K562 (cell line): Measurements from ENCODE around the gene ZKSCAN3. TPM values are rescaled to one million over a fixed set of nuclear protein-coding genes. Genes with fewer than 3 reads are reported as not detected.

ENCODE experiments used
- ATAC-seq: fragments of 200-7000 bp; cut with Tn5 transposase; 3 replicates; pipeline ENCODE4 v1.9.1; 2020; ENCODE audit warnings: moderate library complexity
- BruUV-seq: library from RNA; stranded (reverse); fragments of 400-500 nt; replicated peaks from 2 replicates; lab custom pipeline; 2021; lab: Mats Ljungman, UMichigan
- CTCF ChIA-PET: fragments of 300-600 bp; formaldehyde crosslinking; extraction: SDS; loops from one replicate; lab custom pipeline; 2021; ENCODE audit warnings: low intra/inter-chr PET ratio; lab: Yijun Ruan, JAX
- POLR2A ChIA-PET: fragments of 300-600, 350-650 bp; sonication (Branson Sonifier 250); formaldehyde crosslinking; extraction: SDS; loops from one replicate; lab custom pipeline; 2021; ENCODE audit warnings: antibody characterized with exemption, inconsistent platforms; lab: Yijun Ruan, JAX
- DNase-seq, 4 experiments: peaks; one replicate each; pipeline versions ENCODE4 v3.0.0 to v3.0.0-alpha.2; 2011 to 2018; ENCODE audit warnings: low spot score in 3 of 4, mixed read lengths in 3 of 4; ENCODE audit errors: extremely low read depth in 1 of 4
- FAIRE-seq: peaks from 2 replicates; lab custom pipeline; 2011; peaks lifted over from hg19 to GRCh38; lab: Jason Lieb, UNC
- H2AFZ ChIP-seq: 2 replicates; pipeline ENCODE4 v1.6.0; 2011; ENCODE audit warnings: low read depth, low read length, control low read depth, inconsistent platforms
- H3K27ac ChIP-seq: fragments of 200-600 bp; 3 replicates; pipeline ENCODE4 v1.8.0; 2011; ENCODE audit warnings: low read depth, mild to moderate bottlenecking, control low read depth, inconsistent platforms, low read length, moderate library complexity, mixed read lengths; ENCODE audit errors: extremely low read depth
- H3K27me3 ChIP-seq, 2 experiments: fragments of 300-600 bp in 1 of 2; 2 replicates in 1 of 2; 3 replicates in 1 of 2; pipeline versions ENCODE4 v1.6.0 to v1.8.0; 2011; ENCODE audit warnings: inconsistent platforms in 2 of 2, low read length in 2 of 2, mild to moderate bottlenecking in 1 of 2, mixed read lengths in 1 of 2, moderate library complexity in 1 of 2; ENCODE audit not compliant: control insufficient read depth in 2 of 2, insufficient read depth in 2 of 2
- H3K36me3 ChIP-seq: fragments of 300-600 bp; 3 replicates; pipeline ENCODE4 v1.8.0; 2011; ENCODE audit warnings: mild to moderate bottlenecking, low read length, inconsistent platforms; ENCODE audit not compliant: control insufficient read depth, insufficient read depth
- H3K4me1 ChIP-seq, 2 experiments: fragments of 200-600 bp in 1 of 2; replicated peaks in 1 of 2; 2 replicates in 1 of 2; 3 replicates in 1 of 2; pipeline versions ENCODE4 v1.5.1 to v1.8.0; 2011; ENCODE audit warnings: inconsistent platforms in 2 of 2, low read length in 2 of 2, mild to moderate bottlenecking in 1 of 2, mixed read lengths in 1 of 2, moderate library complexity in 1 of 2; ENCODE audit not compliant: control insufficient read depth in 2 of 2, insufficient read depth in 2 of 2
- H3K4me2 ChIP-seq: 2 replicates; pipeline ENCODE4 v1.6.1; 2011; ENCODE audit warnings: low read length, control low read depth, inconsistent platforms, mixed read lengths; ENCODE audit not compliant: insufficient read depth
- H3K4me3 ChIP-seq: fragments of 200-600 bp; sonication (generic), shearing (Covaris generic); 2 replicates; pipeline ENCODE4 v1.5.1; 2016; ENCODE audit warnings: control low read depth, inconsistent platforms
- H3K79me2 ChIP-seq: fragments of 200-600 bp; 3 replicates; pipeline ENCODE4 v1.8.0; 2011; ENCODE audit warnings: low read length, inconsistent platforms; ENCODE audit not compliant: control insufficient read depth, insufficient read depth
- H3K9ac ChIP-seq, 2 experiments: 2 replicates each; pipeline versions ENCODE4 v1.6.0 to v1.6.1; 2011; ENCODE audit warnings: low read depth in 2 of 2, low read length in 2 of 2, control low read depth in 1 of 2, inconsistent platforms in 1 of 2, mild to moderate bottlenecking in 1 of 2, mixed read lengths in 1 of 2; ENCODE audit not compliant: insufficient read depth in 1 of 2
- H3K9me1 ChIP-seq: one replicate; pipeline ENCODE4 v1.6.0; 2011; ENCODE audit warnings: inconsistent platforms, mild to moderate bottlenecking, low read length, moderate library complexity; ENCODE audit not compliant: control insufficient read depth, insufficient read depth
- H3K9me3 ChIP-seq: replicated peaks from 2 replicates; pipeline ENCODE4 v1.5.1; 2011; ENCODE audit warnings: low read depth, low read length, inconsistent platforms; ENCODE audit not compliant: control insufficient read depth, insufficient read depth
- H4K20me1 ChIP-seq: replicated peaks from 2 replicates; pipeline ENCODE4 v1.6.1; 2011; ENCODE audit warnings: low read length, inconsistent platforms, mixed read lengths; ENCODE audit not compliant: control insufficient read depth, insufficient read depth
- BCOR ChIP-seq: fragments of 450-650 bp; IDR thresholded peaks from 2 replicates; pipeline ENCODE4 v1.6.1; 2016
- FOXJ2 ChIP-seq: fragments of 200-800 bp; sonication (Bioruptor generic); IDR thresholded peaks from 2 replicates; pipeline ENCODE4 v1.6.1; 2016; ENCODE audit warnings: missing genetic modification characterization, missing compliant biosample characterization
- MCM7 ChIP-seq, 2 experiments: fragments of 450-650 bp; IDR thresholded peaks; 2 replicates each; pipeline ENCODE4 v1.6.1; 2016 to 2018
- ZNF121 ChIP-seq: sonication (generic); formaldehyde crosslinking; conservative IDR thresholded peaks from 2 replicates; pipeline ENCODE4 v1.8.0; 2022; ENCODE audit warnings: missing genetic modification reagents
- ZNF384 ChIP-seq: IDR thresholded peaks from 2 replicates; pipeline ENCODE4 v1.6.1; 2012; ENCODE audit warnings: low read depth, low read length, improper control_type of control experiment
- WGBS: fragments of 100-300 bp; shearing (Covaris generic); methylation state at CpG from one replicate; pipeline ENCODE4 v1.1.6; 2016; ENCODE audit warnings: low coverage, mixed read lengths; ENCODE audit not compliant: insufficient coverage; ENCODE audit errors: missing lambda C conversion rate; 5-methylcytosine and 5-hydroxymethylcytosine counted together
- in situ Hi-C: fragments of 300-500 bp; cut with MboI; formaldehyde crosslinking; loops from 4 replicates; pipeline ENCODE4 v1.15.0; 2018; ENCODE audit warnings: inconsistent platforms, mixed read lengths
- intact Hi-C: fragments of 100-400 bp; cut with micrococcal nuclease; formaldehyde crosslinking; loops from 2 replicates; pipeline ENCODE4 v1.14.2; 2022
- polyA plus RNA-seq, 8 experiments: library from polyadenylated mRNA; depleted of rRNA in 4 of 8; stranded (reverse) in 5 of 8; unstranded in 3 of 8; fragments of >200 nt; fragmentation: Nextera tagmentation in 2 of 8; fragmentation: Illumina TruSeq in 1 of 8; extraction: Ambion mirVana in 2 of 8; extraction: Trizol in 1 of 8; gene quantifications; 2 replicates each; pipeline versions ENCODE4 v1.2.1 to v1.2.3, GENCODE V29; 2011 to 2014; ENCODE audit warnings: inconsistent platforms in 1 of 8, missing spikeins in 1 of 8
- total RNA-seq, 7 experiments: library from RNA; depleted of rRNA in 6 of 7; stranded (reverse); fragments of >200 nt in 6 of 7; fragmentation: Illumina TruSeq in 2 of 7; extraction: Trizol in 2 of 7; gene quantifications; 2 replicates each; pipeline versions ENCODE4 v1.2.1 to v1.2.3, GENCODE V29; 2011 to 2021; ENCODE audit warnings: low replicate concordance in 1 of 7

The ZKSCAN3 gene
- total and polyA plus RNA-seq, 9 of the 15 experiments (the other 6 are each of a cell fraction or from before 2014, with no cell fraction given), result 3.0 to 12.4 (median 10.2) TPM

GRCh38 chr6:28395918-28396317, 46.2 kb downstream of the ZKSCAN3 start:
- no peaks in the 10 kb centered on the region for H3K9me1 ChIP-seq
- H3K36me3 ChIP-seq, result peaks cover 72% of the 10 kb centered on the region
- TF ChIP-seq BCOR, result peak; percentile 75; the same call in 1 of the 2 replicates
- TF ChIP-seq MCM7 (IDR thresholded peaks at IDR 0.05), result no peak
- TF ChIP-seq ZNF121 (CRISPR knock-in tag), result peak; percentile 98
- 0 out of 2 replicates have a peak, but pooled peaks have one; percentile 5 for TF ChIP-seq FOXJ2 (tag)
- 0 out of 2 replicates have a peak, but pooled peaks have one; percentile 23 for TF ChIP-seq ZNF384
- peak overlapping the region; percentile 61; the same call in 1 of the 2 replicates for H3K4me3 ChIP-seq
- H2AFZ ChIP-seq, result no peak overlapping the region
- no peaks in the 10 kb centered on the region; the same call in 1 of the 2 replicates for H3K9me3 ChIP-seq
- WGBS, result 81% methylated on average over 4 of the region's 4 CpGs
- H3K27me3 ChIP-seq, result no peaks in the 10 kb centered on the region
- ATAC-seq (no peak), FAIRE-seq (no peak), DNase-seq (no peak)
- H3K79me2 ChIP-seq, result peaks cover 88% of the 10 kb centered on the region
- peak overlapping the region in 1 of 2 experiments; percentile 8; a peak in 1 of 4 replicates for H3K9ac ChIP-seq
- intact Hi-C loops (loop anchor here (2.0 kb wide), 1 partner anchor 289 kb away; no protein-coding TSS in a partner anchor), in situ Hi-C loops (no loop called here)
- no TSS peak for BruUV-seq
- CTCF ChIA-PET, result interaction anchor here (0.7 kb wide), 1 partner anchor 295 kb away, joined by 3 read pairs; no protein-coding TSS in a partner anchor
- H3K27ac ChIP-seq, result no peak overlapping the region
- peaks cover 13 to 24% of the 10 kb centered on the region in 2 experiments for H3K4me1 ChIP-seq
- POLR2A ChIA-PET, result interaction anchor here (0.5 to 1.1 kb wide), 3 partner anchors 78 to 186 kb away, joined by 3 read pairs; no protein-coding TSS in a partner anchor
- no peaks in the 10 kb centered on the region for H4K20me1 ChIP-seq
- H3K4me2 ChIP-seq, result peak overlapping the region; percentile 90
